Upper lobe of right lung (tissue), 1 donor: Measurements from ENCODE around the gene KCNN1. TPM values are rescaled to one million over a fixed set of nuclear protein-coding genes. Genes with fewer than 3 reads are reported as not detected.

Experiments used
- ATAC-seq: fragments of 200-7000 bp; cut with Tn5 transposase; one replicate; pipeline ENCODE4 v1.9.1; 2020; ENCODE audit warnings: mild to moderate bottlenecking, moderate library complexity
- DNase-seq: peaks from one replicate; pipeline ENCODE4 v3.0.0-alpha.2; 2020
- H3K27ac ChIP-seq: fragments of 200-600 bp; one replicate; pipeline ENCODE4 v1.8.0; 2022
- H3K27me3 ChIP-seq: fragments of 200-600 bp; one replicate; pipeline ENCODE4 v1.8.0; 2022; ENCODE audit warnings: mild to moderate bottlenecking
- H3K36me3 ChIP-seq: fragments of 200-600 bp; one replicate; pipeline ENCODE4 v1.8.0; 2022
- H3K4me1 ChIP-seq: fragments of 200-600 bp; one replicate; pipeline ENCODE4 v1.8.0; 2022
- H3K4me3 ChIP-seq: fragments of 200-600 bp; one replicate; pipeline ENCODE4 v1.8.0; 2022; ENCODE audit warnings: mild to moderate bottlenecking
- H3K9me3 ChIP-seq: fragments of 200-600 bp; one replicate; pipeline ENCODE4 v1.8.0; 2022
- intact Hi-C: fragments of 100-400 bp; cut with DNase I; formaldehyde crosslinking; loops from one replicate; pipeline ENCODE4 v1.11.0; 2022
- total RNA-seq: library from RNA; stranded (reverse); fragmentation: NEBNext Ultra II Directional; extraction: Animal tissue kit (Norgen Biotek cat#: 25700); gene quantifications from one replicate; pipeline ENCODE4 v1.2.1, GENCODE V29; 2021
- TF ChIP-seq, protein P1 (sequence below): fragments of 200-600 bp; IDR thresholded peaks from one replicate; pipeline ENCODE4 v1.8.0; 2022; ENCODE audit warnings: antibody characterized with exemption
- donor health status: DM: no; HTN: yes; CAD: no; lungs with severe emphysema.

Gene KCNN1
- total RNA-seq, 1 donor from 2014 or later: not detected

- Histone ChIP-seq H3K27me3 (peaks cover 85% of the 10 kb centered on the region), H3K27ac (no peak overlapping the region), H3K9me3 (no peaks in the 10 kb centered on the region), H3K4me1 (peaks cover 24% of the 10 kb centered on the region), H3K36me3 (no peaks in the 10 kb centered on the region), H3K4me3 (no peak overlapping the region)
- ATAC-seq (no peak), DNase-seq (no peak)
- TF ChIP-seq, protein P1, sequence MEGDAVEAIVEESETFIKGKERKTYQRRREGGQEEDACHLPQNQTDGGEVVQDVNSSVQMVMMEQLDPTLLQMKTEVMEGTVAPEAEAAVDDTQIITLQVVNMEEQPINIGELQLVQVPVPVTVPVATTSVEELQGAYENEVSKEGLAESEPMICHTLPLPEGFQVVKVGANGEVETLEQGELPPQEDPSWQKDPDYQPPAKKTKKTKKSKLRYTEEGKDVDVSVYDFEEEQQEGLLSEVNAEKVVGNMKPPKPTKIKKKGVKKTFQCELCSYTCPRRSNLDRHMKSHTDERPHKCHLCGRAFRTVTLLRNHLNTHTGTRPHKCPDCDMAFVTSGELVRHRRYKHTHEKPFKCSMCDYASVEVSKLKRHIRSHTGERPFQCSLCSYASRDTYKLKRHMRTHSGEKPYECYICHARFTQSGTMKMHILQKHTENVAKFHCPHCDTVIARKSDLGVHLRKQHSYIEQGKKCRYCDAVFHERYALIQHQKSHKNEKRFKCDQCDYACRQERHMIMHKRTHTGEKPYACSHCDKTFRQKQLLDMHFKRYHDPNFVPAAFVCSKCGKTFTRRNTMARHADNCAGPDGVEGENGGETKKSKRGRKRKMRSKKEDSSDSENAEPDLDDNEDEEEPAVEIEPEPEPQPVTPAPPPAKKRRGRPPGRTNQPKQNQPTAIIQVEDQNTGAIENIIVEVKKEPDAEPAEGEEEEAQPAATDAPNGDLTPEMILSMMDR: no peak
- intact Hi-C loops: no loop called here
Observed at GRCh38 chr19:17953869-17954268, 13.0 kb upstream of the KCNN1 start.

DNA sequence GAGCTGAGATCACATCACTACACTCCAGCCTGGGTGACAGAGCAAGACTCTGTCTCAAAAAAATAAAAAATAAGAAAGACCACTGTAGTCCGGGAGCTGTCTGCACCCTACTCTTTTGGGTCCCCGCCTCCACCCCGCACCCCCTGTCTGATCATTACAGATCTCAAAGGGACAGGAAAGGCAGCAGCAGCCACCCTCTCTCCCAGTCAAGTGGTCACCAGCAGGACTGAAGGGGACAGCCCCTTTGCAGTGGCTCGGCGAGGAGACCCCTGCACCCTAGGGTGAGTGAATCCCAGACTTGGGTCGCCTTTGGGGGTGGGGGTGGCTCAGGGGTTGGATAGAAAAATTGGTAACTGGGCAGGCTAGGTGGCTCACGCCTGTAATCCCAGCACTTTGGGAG is 12.5 kb upstream of the KCNN1 start:
- TF ChIP-seq, protein P1: no peak
- Histone ChIP-seq H3K4me1 (peaks cover 20% of the 10 kb centered on the region), H3K27me3 (peaks cover 80% of the 10 kb centered on the region), H3K4me3 (no peak overlapping the region), H3K36me3 (no peaks in the 10 kb centered on the region), H3K27ac (no peak overlapping the region), H3K9me3 (no peaks in the 10 kb centered on the region)
- intact Hi-C loops: no loop called here
- no peak for DNase-seq
- ATAC-seq: no peak

- no peaks in the 10 kb centered on the region for H3K36me3 ChIP-seq
- TF ChIP-seq, protein P1: no peak
- H3K9me3 ChIP-seq: no peaks in the 10 kb centered on the region
- DNase-seq (no peak), ATAC-seq (no peak)
- peaks cover 53% of the 10 kb centered on the region for H3K27me3 ChIP-seq
- no peak overlapping the region for H3K4me3 ChIP-seq
- intact Hi-C loops: no loop called here
- no peak overlapping the region for H3K27ac ChIP-seq
- no peaks in the 10 kb centered on the region for H3K4me1 ChIP-seq
Observed at GRCh38 chr19:17957149-17957849, 9.6 kb upstream of the KCNN1 start.

DNA sequence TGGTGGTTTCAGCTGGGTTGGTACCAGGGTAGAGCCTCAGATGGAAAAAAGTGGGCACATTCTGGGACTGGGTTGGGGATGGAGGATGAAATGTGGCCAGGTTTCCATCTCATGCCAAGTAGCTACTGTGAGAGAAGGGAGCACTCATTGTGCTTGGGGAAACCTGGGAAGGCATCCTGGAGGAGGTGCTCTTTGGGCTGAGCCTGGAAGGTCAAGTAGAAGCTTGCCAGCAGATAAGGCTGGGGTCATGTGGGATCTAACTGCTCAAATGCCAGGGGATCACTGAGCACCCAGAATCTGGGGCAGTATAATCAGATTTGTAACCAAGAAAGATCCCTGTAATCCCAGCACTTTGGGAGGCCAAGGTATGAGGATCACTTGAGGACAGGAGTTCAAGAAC is 9.0 kb upstream of the KCNN1 start:
- Histone ChIP-seq H3K4me3 (no peak overlapping the region), H3K27me3 (peaks cover 47% of the 10 kb centered on the region), H3K27ac (no peak overlapping the region), H3K36me3 (no peaks in the 10 kb centered on the region), H3K9me3 (no peaks in the 10 kb centered on the region), H3K4me1 (no peaks in the 10 kb centered on the region)
- intact Hi-C loops: no loop called here
- TF ChIP-seq, protein P1: no peak
- no peak for ATAC-seq
- DNase-seq: no peak

DNA sequence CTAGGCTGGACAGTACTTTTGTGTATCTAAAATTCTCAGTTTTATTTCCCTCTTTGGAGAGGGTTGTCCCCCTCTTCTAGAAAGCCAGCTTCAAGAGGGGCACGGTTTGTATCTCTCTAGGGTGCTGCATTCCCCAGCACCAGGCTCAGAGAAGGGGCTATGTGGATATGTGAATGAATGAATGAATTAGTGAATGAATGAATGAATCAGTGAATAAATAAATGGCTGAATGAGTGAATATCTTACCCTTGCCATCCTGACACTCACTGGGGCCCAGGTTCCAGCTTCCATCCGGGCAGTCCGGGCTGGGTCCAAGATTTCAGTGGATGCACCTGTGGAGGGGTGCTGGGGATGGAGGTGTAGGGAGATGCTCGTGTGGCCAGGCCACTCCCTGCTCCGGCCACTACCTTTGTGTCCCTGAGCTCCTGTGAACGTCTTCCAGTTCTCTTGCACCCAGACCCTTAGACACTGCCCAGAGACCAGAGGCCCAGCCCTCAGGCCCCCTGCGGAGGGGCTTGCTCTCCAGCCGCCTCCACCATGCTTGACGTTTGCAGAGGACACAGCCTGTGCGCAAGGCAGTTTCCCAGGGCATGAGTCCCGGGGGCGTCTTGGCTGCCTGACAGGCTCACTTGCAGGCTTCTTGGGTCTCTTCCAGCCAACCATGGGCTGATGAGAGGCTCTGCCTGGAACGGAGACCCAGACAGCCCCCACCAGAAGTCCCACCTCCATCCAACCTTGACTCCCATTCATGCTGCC is 2.8 kb upstream of the KCNN1 start:
- H3K36me3 ChIP-seq: no peaks in the 10 kb centered on the region
- ATAC-seq: no peak
- no peak overlapping the region for H3K27ac ChIP-seq
- H3K4me3 ChIP-seq: no peak overlapping the region
- no peaks in the 10 kb centered on the region for H3K4me1 ChIP-seq
- peaks cover 27% of the 10 kb centered on the region for H3K27me3 ChIP-seq
- DNase-seq: no peak
- H3K9me3 ChIP-seq: no peaks in the 10 kb centered on the region
- intact Hi-C loops: no loop called here
- TF ChIP-seq, protein P1: no peak
